ENCODE measurements around the gene ANKDD1B.

The ANKDD1B gene

GRCh38 chr5:75616971-75617621, 5.8 kb downstream of the ANKDD1B start:
- DNase-seq (ENCODE audit: low read depth in 2 of 2), result no peak

GRCh38 chr5:75617736-75618352, 6.6 kb downstream of the ANKDD1B start:
- DNase-seq (ENCODE audit: low read depth in 2 of 2), result no peak

GRCh38 chr5:75620184-75620959, 9.1 kb downstream of the ANKDD1B start:
- DNase-seq (ENCODE audit: low read depth in 2 of 2), result no peak

- DNase-seq (ENCODE audit: low read depth in 2 of 2), result no peak
Observed at GRCh38 chr5:75622564-75622963, 11.3 kb downstream of the ANKDD1B start.

- no peak for DNase-seq (ENCODE audit: low read depth in 2 of 2)
Observed at GRCh38 chr5:75623846-75624245, 12.6 kb downstream of the ANKDD1B start.

GRCh38 chr5:75626959-75627358, 15.7 kb downstream of the ANKDD1B start:
- DNase-seq (ENCODE audit: low read depth in 2 of 2), result no peak

- no peak for DNase-seq (ENCODE audit: low read depth in 2 of 2)
Observed at GRCh38 chr5:75627801-75628200, 16.5 kb downstream of the ANKDD1B start.

GRCh38 chr5:75630875-75631274, 19.6 kb downstream of the ANKDD1B start:
- no peak for DNase-seq (ENCODE audit: low read depth in 2 of 2)

- DNase-seq (ENCODE audit: low read depth in 2 of 2), result no peak
Observed at GRCh38 chr5:75632321-75632720, 21.1 kb downstream of the ANKDD1B start.

GRCh38 chr5:75637949-75638348, 26.7 kb downstream of the ANKDD1B start:
- no peak for DNase-seq (ENCODE audit: low read depth in 2 of 2)

- DNase-seq (ENCODE audit: low read depth in 2 of 2), result no peak
Observed at GRCh38 chr5:75639535-75640311, 28.5 kb downstream of the ANKDD1B start.

GRCh38 chr5:75640395-75640794, 29.1 kb downstream of the ANKDD1B start:
- DNase-seq (ENCODE audit: low read depth in 2 of 2), result no peak

GRCh38 chr5:75640826-75641225, 29.6 kb downstream of the ANKDD1B start:
- DNase-seq (ENCODE audit: low read depth in 2 of 2), result no peak

GRCh38 chr5:75648712-75649111, 37.5 kb downstream of the ANKDD1B start:
- no peak for DNase-seq (ENCODE audit: low read depth in 2 of 2)

GRCh38 chr5:75651575-75652238, 40.5 kb downstream of the ANKDD1B start:
- no peak for DNase-seq (ENCODE audit: low read depth in 2 of 2)

GRCh38 chr5:75653521-75653920, 42.3 kb downstream of the ANKDD1B start:
- no peak for DNase-seq (ENCODE audit: low read depth in 2 of 2)

GRCh38 chr5:75654693-75655295, 43.5 kb downstream of the ANKDD1B start:
- no peak for DNase-seq (ENCODE audit: low read depth in 2 of 2)

- DNase-seq (ENCODE audit: low read depth in 2 of 2), result no peak
Observed at GRCh38 chr5:75656311-75657003, 45.2 kb downstream of the ANKDD1B start.

- DNase-seq (ENCODE audit: low read depth in 2 of 2), result no peak
Observed at GRCh38 chr5:75659791-75660450, 48.7 kb downstream of the ANKDD1B start.
